GM18858 (cell line): Measurements from ENCODE around the gene SPEN.
"Not testable (repeated sequence)": the region's sequence is repeated elsewhere in the genome, so short reads cannot be mapped to it uniquely, and the experiment has no call there.

ENCODE experiments used
- ATAC-seq: cut with Tn5 transposase; IDR thresholded peaks from one replicate; pipeline ENCODE4 v1.9.1; 2021; ENCODE audit not compliant: unreplicated experiment

The SPEN gene, protein sequence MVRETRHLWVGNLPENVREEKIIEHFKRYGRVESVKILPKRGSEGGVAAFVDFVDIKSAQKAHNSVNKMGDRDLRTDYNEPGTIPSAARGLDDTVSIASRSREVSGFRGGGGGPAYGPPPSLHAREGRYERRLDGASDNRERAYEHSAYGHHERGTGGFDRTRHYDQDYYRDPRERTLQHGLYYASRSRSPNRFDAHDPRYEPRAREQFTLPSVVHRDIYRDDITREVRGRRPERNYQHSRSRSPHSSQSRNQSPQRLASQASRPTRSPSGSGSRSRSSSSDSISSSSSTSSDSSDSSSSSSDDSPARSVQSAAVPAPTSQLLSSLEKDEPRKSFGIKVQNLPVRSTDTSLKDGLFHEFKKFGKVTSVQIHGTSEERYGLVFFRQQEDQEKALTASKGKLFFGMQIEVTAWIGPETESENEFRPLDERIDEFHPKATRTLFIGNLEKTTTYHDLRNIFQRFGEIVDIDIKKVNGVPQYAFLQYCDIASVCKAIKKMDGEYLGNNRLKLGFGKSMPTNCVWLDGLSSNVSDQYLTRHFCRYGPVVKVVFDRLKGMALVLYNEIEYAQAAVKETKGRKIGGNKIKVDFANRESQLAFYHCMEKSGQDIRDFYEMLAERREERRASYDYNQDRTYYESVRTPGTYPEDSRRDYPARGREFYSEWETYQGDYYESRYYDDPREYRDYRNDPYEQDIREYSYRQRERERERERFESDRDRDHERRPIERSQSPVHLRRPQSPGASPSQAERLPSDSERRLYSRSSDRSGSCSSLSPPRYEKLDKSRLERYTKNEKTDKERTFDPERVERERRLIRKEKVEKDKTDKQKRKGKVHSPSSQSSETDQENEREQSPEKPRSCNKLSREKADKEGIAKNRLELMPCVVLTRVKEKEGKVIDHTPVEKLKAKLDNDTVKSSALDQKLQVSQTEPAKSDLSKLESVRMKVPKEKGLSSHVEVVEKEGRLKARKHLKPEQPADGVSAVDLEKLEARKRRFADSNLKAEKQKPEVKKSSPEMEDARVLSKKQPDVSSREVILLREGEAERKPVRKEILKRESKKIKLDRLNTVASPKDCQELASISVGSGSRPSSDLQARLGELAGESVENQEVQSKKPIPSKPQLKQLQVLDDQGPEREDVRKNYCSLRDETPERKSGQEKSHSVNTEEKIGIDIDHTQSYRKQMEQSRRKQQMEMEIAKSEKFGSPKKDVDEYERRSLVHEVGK (N-terminal part only)

DNA sequence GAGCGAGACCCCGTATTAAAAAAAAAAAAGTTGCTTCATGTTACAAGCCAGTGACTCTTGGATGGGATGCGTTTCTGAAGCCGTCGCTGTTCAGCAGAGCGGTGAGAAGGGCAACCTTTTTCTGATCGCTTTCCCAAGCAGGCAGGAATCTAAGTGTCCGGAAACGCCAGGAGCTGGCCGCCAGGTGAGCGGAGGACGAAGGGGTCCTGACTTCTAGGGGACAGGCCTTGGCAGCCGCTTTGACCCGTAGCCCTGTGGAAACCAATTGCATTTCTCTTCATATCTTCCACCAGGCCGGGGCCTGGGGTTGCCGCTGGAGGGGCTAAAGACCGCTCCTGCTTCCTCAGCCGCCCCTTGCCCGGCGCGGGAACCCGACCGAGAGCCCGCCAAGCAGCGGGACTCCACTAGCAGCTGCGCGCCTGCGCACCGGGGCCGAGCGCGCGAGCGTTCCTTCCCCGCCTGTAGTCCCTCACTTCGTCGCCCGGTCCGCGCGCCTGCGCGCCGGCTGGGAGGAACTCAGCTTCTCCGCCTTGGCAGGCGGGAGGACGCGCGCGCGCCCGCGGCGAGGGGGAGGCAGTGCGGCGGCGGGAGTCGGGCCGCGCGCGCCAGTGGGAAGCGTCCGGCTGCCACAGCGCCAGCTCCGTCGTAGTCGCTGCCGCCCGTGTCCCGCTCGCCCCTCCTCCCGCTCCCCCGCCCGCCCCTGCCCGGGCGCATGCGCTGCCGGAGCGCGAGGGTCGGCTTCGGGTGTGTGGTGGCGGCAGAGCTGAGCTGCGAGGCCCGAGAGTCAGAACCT is at the start of gene SPEN:
Gene SPEN (plus strand): TSS at position 608 of the 793 bp plus-strand sequence. CDS start 361 bp downstream, outside the sequence.
- peak; percentile 52 for ATAC-seq

DNA sequence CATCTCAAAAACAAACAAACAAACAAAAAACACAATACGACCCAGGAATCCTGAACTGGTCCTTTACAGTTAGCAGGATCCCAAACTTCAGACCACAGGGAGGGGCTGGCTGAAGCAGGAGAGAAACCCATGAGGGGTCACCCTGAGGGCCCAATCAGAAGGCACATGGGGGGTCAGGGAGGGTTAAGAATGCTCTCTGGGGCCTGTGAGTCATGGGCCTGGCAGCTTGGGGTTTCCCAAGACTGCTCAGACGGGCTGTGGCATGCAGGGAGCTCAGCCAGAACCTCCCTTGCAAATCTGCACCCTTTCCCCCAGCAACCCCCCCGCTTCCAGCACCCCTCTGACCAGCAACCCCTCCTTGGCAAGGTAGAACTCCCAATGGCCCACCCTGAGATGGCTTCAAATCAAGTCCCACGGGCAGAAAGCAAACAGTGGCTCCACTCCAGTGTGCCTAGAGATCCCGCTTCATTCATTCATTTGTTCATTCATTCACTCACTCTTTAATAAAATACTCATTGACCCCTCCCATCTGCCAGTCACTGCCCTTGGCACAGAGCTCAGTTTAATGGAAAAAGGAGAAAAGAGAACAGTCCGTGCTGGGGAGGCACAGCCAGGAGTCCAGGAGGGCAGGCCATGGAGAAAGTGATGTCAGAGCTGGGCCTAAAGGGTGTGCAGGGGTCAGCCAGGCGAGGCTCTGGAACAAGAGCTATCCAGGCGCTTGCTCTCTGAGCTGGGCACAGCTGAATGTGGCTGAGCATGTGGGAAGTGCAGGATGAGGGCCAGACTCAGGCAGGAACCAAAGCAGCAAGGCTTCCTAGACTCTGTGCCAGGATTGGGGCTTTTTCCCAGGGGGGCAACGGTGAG is 48.3 kb upstream of the SPEN start:
- ATAC-seq, result no peak

DNA sequence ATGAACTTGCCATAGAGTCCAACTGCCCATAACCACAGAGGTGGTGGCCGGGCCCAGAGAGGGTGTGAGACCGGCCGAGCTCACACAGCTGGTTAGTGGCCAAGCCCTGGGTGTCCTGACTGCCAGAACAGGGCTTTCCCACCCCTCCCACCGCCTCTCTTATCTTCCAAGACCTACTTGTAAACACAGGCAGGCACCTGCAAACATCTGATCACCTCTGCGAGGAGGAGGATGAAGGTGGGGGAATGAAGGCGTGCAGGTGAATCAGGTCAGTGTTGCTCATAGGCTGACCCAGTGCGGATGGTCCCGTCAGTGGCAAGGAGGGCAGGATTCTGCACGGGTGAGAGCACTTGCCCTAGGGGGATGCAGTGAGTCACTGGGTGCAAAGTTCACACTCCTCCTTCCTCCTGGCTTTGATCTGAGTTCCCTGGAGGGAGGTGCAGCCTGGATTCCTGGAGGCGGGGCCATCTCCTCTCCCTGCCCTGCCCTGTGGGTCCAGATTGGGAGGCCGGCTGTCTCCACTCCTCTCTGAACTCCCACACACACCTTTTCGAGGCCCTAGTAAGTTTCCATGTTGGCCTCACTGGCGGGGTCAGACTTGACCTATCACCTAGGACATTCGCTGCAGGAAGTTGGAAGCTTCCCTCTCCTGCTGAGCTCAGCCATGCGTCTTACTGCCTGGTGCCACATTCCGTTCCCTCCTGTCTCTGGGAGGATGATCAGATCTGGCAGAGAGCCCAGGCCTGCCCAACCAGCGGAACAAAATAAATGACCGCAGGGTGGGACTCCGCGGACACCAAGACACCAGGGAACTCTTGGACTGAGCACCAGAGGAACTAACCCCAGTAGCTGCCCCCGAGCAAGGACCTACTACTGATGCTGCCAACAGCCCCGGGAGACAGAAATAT is 47.3 kb upstream of the SPEN start:
- no peak for ATAC-seq

DNA sequence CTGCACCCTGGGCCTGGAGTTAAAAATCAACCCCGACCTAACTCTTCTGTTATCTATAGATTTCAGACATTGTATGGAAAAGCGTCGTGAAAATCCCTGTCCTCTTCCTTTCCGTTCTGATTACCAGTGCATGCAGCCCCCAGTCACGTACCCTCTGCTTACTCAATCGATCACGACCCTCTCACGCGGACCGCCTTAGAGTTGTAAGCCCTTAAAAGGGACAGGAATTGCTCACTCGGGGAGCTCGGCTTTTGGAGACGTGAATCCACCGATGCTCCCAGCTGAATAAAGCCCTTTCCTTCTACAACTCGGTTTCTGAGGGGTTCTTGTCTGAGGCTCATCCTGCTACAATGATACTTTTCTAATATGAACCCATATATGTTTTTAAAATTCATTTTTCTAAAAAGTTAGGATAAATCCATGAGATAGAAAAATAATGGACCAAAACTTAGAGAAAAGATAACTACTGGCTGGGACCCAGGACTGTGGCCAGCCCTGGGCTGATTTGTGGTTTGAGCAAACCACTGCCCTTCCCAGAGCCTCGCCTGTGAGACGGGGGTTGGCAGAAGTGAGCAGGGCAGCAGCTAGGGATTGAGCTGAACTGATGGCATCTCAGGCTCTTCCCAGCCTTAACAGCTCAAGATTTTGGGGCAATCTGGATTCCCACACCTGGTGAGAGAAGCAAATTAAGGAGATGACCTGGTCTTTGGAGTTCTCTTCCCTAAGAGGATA is 45.1 kb upstream of the SPEN start:
- no peak for ATAC-seq

DNA sequence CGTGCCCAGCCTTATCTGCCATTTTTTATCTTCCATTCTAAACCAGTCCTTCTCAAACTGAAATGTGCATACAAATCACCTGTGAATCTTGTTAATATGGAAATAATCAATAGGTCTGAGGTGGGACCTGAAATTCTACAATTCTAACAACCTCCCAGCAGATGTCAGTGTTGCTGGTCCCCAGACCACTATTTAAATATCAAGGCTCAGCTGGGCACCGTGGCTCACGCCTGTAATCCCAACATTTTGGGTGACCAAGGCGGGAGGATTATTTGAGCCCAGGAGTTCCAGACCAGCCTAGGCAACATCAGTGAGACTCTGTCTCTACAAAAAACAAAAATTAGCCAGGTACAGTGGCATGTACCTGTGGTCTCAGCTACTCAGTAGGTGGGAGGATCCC is 44.1 kb upstream of the SPEN start:
- ATAC-seq, result no peak

DNA sequence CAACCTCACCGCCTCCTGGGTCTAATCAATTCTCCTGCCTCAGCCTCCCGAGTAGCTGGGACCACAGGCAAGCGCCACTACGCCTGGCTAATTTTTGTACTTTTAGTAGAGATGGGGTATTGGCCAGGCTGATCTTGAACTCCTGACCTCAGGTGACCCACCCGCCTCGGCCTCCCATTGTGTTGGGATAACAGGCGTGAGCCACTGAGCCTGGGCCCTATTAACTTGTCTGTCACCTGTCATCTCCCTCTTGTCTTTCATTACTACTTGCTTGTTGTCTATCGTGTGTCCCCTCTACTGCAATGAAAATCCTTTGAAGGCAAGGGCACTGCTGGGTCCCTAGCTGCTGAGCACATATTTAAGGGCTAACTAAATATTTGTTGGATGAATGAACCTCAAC is 43.4 kb upstream of the SPEN start:
- no peak for ATAC-seq

DNA sequence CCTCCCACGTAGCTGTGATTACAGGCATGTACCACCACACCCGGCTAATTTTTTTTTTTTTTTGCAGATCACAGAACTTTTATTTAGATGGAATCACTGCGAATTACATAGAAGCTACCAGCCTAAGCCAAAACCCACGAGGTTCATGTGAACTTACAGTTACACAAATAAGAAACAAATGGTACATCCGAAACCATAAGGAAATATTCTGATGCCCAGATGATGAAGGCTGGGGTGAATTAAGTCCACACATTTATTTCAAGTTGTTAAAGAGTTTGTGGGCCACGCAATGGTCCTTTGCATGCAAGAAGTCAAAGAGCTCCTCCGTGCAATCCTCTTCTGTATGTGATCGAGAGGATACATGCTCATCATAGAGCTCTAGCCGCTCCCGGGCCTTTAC is 40.4 kb upstream of the SPEN start:
- ATAC-seq, result no peak

DNA sequence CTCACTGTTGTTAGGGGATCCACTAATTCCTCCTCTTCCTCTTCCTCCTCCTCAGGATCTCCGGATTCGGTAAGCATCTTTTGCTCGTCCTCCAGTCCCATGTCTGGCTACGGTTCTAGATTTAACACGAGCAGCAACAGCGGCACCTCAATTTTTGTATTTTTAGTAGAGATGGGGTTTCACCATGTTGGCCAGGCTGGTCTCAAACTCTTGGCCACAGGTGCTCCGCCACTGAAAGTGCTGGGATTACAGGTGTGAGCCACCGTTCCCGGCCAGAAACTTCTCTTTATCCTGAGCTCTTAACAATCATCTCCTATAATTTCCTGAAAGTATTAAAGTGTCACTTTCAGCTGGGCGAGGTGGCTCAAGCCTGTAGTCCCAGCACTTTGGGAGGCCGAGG is 40.0 kb upstream of the SPEN start, which contains the start of gene UQCRHL:
Gene UQCRHL (minus strand): TSS at position 101 of the 400 bp plus-strand sequence. CDS start 0 bp downstream, at position 101.
- not testable (repeated sequence) for ATAC-seq

DNA sequence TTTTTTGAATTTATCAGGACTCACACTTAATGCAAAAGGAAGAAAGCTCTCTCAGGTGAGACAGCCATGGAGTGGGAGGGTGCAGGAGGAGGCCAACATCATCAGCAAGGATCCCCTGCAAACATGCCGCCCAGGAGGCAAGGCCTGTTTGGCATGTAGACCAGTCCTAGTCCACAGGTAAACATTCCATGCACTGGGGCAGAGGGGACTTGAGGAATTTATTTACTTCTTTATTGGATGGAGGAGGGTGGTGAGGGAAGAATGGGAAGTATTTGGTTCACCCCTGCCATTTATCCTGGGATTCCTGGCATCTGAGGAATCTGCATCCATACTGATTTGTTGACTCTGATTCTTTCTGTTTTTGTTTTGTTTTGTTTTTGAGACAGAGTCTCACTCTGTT is 38.6 kb upstream of the SPEN start:
- ATAC-seq, result no peak

DNA sequence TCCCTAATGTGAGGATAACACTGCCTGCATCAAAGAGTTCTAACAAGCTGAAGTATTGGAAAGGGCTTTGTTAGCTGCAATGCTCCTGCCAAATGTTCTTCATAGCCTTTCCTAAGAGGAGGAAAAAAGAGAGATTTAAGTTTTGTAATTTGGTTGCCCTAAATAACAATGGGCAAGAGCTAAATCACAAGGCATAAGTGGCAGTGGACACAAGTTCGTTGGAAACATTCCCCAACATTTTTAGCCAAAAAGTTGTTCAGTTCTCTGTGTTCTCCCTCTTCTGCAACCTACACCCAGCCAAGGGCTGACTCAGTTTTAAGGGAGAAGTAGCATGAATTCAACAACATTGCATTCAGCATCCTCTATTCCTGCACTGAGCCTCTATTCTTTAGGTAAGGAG is 37.4 kb upstream of the SPEN start:
- no peak for ATAC-seq

DNA sequence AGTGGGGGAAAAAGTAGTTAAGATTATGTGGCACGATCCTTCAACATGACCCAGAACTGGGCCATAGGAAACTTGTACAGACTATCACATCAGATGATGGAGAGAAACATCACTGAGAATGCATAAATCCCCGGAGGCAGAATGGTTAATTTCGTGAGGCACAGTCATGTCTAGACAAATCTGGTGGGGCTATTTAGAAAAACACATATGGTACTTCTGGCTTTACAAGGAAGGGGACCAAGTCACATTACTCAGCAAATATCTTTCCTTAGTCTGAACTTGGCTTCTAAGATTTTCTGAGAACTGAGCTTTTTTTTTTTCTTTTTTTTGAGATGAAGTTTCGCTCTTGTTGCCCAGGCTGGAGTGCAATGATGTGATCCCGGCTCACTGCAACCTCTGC is 30.8 kb upstream of the SPEN start:
- no peak for ATAC-seq

DNA sequence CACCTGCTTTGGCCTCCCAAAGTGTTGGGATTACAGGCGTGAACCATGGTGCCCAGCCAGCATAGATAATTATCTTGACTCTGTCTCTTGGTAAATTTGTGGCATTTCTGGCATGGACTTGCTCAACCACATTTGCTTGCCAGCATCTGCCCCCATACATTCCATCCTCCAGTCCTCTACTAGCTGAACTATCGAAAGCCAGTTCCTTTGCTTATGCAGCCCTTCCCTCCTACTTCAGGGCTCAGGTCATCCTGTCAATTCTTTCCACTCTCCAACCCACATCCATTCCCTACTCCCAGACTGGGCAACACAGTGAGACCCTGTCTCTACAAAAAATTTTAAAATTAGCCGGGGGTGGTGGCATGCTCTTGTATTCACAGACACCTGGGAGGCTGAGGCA is 27.0 kb upstream of the SPEN start:
- no peak for ATAC-seq

DNA sequence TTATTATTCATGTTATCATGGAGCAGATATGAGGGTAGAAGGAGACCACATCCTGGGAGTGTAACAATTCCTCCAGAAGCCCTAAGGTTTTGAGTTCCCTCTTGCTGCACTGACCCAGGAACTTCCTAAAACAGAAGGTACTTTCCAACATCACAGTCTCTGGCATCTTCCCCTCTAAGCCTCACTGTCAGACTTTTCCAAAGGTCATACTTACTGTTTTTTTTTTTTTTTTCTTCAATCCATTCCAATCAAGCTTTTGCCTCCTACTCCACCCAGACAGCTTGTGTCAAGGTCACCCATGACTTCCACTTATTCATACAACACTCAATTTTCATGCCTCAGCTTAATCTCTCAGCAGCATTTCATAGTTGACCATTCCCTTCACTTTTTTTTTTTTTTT is 21.7 kb upstream of the SPEN start:
- no peak for ATAC-seq

DNA sequence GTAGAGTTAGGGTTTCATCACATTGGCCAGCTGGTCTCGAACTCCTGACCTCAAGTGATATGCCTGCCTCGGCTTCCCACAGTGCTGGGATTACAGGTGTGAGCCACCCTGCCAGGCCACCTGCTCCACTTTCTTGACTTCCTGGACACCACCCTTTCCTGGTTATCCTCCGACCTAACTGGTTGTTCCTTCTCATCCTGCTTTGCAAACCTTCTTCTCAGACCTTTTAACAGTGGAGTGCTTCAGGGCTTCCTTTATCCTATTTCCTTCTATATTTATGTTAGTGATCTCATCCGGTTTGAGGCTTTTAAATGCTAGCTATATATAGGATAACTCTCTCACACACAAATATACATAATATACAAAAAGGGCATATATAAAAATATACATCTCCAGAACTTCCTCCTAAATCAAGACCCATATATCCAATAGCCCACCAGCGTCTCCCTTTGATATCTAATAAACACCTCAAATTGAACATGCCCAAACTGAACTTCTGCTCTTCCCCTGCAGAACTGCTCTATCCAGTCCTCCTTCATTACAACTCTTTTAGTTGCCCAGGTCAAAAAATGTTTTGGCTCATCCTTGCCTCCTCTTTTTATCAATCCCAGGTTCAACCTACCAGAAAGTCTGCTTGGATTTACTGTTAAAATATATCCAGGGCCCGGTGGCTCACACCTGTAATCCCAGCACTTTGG is 20.5 kb upstream of the SPEN start:
- no peak for ATAC-seq

DNA sequence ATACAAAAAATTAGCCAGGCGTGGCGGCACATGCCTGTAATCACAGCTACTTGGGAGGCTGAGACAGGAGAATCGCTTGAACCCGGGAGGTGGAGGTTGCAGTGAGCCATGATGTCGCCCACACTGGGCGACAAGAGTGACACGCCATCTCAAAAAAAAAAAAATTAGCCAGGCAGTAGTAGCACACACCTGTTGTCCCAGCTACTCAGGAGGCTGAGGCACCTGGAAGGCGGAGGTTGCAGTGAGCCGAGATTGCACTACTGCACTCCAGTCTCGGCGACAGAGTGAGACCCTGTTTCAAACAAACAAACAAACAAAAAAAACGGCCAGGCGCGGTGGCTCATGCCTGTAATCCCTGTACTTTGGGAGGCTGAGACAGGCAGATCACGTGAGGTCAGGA is 19.9 kb upstream of the SPEN start:
- ATAC-seq, result not testable (repeated sequence)

DNA sequence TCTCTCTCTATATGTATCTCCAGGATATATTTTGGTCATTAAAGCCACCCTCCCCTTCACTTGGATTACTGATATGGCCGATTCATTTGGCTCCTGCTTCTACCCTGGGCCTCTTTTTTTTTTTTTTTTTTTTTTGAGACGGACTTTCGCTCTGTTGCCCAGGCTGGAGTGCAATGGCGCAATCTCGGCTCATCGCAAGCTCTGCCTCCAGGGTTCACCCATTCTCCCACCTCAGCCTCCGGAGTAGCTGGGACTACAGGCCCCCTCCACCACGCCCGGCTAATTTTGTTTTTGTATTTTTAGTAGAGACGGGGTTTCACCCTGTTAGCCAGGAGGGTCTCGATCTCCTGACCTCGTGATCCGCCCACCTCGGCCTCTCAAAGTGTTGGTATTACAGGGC is 18.6 kb upstream of the SPEN start:
- not testable (repeated sequence) for ATAC-seq

DNA sequence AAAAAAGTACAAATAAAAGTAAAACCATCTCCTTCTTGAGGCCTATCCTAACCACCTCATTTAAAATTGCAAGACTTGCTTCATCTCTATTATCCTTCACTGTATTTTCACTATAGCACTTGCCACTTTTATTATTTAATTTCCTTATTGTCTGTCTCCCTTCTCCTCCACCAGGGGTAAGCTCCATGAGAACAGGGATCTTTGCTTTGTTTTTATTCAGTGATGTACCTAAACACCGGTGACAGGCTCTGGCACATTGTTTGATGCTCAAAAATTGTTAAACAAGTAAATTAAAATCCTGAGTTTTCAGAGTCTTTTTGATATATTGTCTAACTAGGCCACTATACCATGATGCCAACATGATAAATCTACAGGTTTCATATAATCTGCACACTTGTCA is 17.2 kb upstream of the SPEN start:
- ATAC-seq, result no peak
